ENCODE data around the gene CDKAL1.
"Not testable (repeated sequence)": the region's sequence is repeated elsewhere in the genome, so short reads cannot be mapped to it uniquely, and the experiment has no call there.

The CDKAL1 gene

DNA sequence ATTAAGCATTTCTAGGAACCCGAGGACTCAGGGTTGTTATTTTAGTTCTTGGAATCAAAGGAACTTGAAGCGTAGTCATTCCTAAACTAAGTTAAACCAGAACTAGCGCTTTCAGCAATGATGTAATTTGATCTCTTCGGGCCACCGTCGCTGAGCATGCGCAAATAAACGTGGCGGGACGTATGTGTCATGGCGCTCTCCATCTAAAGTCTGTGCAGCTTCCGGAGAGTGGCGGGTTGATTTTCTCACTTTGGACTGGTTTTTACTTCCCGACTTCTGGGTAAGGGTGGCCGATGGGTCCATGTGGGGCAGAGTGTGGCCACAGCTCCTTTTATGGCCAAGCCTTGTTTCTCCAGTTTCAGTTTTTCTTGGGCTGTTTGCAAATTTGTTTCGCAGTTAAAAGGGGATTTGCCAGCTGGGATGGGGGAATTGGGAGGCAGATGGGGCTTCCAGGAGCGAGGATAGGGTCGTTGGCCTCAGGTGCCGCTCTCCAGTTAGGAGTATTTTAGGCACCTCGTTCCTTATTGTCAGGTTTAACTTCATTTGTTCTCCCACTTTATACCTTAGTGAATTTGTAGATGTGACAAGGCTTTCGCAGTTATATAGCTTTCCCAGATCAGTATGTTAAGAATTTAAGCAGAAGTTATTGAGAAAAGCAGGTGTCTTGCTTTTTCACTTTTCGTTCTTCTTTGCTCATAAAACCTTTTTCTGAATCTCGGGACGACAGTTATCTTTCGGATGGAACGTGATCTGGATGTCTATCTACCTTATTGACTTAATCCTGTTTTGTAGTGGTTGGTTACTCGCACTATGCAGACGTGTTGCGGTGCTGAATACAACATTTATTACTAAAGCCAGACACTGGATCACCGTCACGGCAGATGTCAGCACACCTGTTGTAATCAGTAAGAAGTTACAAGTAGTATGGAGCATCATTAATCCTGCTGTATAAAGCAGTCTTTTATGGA lies at the start of gene CDKAL1:
TSS of gene CDKAL1 (plus strand) at position 163 of the 968 bp plus-strand sequence. CDS start 11,894 bp downstream, outside the sequence.
- peak; percentile 93 for FAIRE-seq

DNA sequence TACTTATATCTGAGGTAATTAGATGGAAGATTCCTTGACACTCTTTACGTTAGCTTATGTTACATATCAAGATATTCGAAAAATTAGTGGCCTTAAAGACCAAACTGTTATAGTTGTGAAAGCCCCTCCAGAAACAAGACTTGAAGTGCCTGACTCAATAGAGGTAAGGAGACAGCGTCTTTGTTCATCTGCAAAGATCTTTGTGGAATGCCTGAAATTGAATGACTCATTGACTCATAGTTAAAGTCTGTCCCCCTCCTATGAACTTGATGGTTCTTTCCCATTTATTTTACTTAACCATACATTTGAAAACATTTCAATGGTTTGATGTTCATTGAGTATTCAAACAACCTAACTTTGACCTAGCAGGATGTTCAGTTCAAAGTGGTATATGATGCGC lies 47.6 kb upstream of the CDKAL1 start:
- no peak for FAIRE-seq

DNA sequence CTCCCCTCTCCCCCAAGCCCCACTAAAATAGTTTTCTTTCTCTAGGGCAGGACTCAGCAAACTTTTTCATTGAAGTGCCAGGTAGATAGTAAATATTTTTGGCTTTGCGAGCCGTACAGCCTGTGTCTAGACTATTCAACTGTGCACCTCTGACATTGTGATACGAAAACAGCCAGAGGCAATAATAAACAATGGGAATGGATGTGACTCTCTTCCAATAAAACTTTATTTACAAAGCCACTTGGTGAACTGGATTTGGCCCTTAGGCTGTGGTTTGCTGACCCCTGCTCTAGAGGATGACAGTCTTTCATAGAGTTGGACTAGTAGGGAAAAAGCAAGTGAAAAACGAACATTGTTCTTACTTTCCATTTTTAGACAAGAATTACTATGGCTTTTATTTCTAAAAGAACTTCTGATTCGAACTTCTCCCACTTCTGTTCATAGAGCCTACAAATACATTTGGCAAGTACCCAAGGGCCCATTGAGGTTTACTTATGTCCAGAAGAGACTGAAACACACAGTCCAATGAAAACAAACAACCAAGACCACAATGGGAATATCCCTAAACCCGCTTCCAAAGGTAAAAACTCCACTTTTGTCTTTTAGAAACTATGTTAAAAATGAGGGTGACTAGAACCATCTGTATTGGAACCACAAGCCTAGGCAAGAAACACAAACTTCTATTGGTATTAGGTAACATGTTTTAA lies 46.4 kb upstream of the CDKAL1 start:
- FAIRE-seq = no peak

DNA sequence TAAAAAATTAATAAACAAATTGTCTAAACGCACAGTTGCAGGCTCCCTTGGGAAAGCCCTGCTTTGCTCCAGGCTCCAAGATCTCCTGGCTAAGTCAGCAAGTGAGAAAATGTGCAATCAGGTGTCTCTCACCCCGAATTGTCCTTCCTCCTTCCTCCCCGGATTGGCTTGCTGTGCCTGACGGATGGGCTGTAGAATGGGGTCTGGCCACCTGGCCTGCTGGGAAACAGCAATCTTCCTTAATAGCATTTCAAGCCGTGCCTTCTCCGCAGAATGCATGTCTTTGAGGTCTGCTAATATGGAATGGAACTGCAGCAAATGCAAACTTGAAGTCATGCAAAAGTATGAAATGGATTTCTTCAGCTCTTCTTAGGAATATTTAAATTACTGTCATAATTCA lies 43.7 kb upstream of the CDKAL1 start:
- no peak for FAIRE-seq

DNA sequence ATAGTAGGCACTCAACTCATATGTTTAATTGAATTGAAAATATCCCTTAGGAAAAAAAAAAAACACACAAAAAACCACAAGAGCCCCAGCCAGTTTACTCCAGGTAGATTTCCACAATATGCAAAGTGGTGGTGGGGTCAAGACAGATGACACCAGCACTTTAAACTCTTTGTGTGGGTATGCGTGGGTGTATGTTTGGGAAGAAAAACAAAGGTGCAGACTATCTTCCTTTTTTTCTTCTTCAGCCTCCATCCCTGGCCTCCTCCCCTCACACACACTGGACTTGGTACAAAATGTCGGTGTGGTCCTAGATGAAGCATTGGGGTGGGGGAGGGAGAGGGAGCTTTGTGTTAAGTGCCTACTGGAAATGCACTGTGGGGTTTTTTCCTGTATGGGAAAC lies 42.2 kb upstream of the CDKAL1 start:
- no peak for FAIRE-seq

DNA sequence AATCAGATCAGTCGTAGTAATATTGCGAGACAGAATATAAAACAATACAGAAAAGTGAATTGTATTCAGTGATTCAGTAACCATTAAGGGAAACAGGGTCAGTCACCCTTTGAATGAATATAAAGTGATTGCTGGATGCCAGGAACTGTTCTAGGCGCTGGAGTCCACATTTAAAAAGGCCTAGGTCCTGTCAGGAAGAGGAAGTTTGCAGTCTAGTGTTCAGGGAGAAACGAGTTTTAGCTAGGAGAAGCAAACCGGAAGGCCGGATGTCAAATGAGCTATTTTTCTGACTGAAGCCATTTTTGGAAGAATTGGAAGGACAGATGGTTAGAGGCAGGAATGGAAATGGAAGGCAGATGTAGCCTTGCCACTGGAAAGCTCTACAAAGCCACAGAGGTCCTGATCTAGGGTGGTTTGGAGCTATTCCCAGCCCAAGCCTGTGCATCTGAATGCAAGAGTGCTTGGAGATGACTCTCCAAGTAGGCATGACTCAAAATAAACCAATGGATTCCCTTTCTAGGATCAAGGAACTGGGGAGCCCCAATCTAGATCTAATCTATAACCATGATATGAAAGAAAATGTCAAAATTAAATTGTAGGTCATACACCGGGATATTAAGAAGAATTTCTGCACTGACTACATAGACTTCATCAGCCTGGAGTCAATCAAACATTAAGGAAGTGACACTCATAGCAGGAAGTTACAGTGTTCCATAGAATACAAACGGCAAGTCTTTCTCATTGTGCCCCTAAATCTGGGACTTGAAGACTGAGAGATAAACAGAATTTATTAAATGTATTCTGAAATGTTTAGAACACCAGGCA lies 36.8 kb upstream of the CDKAL1 start:
- no peak for FAIRE-seq

DNA sequence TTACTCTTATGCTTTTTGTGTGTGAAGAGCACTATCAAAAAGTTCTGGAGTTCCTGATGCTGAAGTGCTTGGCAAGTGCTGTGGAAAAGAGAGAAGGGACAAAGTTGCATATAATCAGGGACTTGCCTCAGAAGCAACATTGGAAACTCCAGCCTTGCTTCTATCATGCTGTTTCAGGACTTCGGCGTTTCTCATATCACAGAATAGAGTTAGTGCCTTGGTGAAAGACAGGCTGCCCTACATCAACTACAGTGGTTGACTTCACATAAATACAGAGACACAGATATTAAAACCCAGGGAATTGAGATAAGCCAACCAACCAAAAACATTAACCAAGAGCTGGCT lies 36.2 kb upstream of the CDKAL1 start:
- FAIRE-seq = no peak

DNA sequence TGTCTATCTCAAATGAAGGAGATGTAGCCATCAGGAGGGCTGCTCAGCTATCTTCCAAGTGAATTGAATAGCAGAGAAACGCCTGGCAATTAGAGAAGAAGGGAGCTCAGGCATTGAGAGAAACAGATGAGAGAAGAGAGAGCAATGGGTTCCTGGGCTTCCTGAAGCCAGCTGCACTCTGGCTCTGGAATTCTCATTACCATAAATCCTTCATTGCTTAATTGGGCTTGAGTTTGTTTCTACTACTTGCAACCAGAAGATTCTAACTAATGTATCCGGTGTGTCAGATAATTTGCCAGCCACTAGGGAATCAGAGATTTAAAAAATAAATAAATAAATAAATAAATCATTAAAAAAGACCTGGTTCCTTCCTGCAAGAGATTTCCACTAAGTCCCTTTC lies 25.0 kb upstream of the CDKAL1 start:
- FAIRE-seq = no peak

DNA sequence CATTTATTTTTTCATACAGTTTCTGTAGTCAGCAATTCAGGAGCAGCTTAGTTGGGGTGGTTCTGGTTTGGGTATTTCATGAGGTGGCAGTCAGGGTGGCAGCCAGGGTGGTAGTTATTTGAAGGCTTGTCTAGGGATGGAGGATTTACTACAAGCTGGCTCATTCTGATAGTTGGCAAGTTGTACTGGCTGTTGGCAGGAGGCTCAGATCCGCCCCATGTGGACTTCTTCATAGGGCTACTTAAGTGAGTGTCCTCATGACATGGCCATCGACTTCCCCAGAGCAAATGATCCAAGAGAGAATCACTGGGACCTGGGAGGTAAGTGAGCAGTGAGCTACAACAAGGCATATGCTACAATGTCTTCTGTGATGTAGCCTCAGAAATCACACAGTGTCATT lies 22.4 kb upstream of the CDKAL1 start:
- no peak for FAIRE-seq

DNA sequence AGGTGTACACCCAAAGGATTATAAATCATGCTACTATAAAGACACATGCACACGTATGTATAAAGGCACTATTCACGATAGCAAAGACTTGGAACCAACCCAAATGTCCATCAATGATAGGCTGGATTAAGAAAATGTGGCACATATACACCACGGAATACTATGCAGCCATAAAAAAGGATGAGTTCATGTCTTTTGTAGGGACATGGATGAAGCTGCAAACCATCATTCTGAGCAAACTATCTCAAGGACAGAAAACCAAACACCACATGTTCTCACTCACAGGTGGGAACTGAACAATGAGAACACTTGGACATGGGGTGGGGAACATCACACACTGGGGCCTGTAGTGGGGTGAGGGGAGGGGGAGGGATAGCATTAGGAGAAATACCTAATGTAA lies 9.0 kb upstream of the CDKAL1 start:
- FAIRE-seq = not testable (repeated sequence)

DNA sequence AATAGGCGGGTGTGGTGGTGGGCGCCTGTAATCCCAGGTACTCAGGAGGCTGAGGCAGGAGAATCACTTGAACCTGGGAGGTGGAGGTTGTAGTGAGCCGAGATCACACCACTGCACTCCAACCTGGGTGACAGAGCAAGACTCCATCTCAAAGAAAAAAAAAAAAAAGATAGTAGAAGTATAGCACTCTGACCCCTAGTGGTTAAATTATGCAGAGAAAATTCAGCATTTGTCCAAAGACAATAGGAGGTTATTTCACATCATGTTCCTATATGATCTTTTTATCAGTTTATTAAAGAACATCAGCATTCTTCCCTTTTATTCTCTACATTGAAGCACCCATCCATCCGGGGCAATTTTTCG lies 5.2 kb upstream of the CDKAL1 start:
- FAIRE-seq = peak; percentile 42

DNA sequence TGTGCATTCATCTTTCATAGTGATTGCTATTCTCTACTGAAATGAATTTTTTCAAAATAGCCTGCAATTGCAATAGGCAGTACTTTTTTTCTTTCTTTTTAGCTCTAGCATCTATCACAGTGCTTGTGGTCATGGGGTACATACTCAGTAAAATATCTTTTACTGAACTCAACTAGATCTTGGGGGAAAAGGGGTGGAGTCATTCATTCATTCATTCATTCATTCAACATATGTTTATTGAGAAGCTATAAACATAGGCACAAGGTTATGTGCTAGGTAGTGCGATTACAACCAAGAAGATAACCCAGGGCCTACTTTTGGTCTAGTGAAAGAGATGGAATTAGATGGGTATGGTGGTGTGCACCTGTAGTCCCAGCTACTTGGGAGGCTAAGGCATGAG lies 1.4 kb upstream of the CDKAL1 start:
- FAIRE-seq = no peak

DNA sequence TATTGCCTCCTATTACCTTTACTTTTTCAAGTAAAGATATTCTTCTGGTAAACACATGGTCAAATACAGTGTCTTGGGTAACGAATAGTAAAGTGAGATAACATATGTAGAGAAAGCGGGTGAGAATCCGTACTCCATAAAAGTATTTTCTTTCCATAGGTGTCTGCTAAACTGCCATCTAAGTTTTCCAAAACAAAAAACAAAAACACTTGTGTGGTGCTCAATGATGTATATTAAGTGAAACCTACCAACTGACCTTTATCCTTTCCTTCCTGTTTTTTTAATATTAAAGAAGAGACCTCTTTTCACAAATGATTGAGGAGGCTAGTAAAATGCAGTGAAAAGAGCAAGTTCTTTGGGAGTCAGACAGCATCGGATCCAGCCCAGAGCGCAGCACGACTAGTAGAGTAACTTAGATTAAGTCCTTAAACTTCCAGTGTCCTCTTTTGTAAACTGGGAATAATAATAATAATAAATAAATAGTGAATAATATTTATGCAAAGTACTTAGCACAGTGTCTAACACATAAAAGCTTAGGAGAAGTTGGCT lies 437 bp upstream of the CDKAL1 start:
- no peak for FAIRE-seq

DNA sequence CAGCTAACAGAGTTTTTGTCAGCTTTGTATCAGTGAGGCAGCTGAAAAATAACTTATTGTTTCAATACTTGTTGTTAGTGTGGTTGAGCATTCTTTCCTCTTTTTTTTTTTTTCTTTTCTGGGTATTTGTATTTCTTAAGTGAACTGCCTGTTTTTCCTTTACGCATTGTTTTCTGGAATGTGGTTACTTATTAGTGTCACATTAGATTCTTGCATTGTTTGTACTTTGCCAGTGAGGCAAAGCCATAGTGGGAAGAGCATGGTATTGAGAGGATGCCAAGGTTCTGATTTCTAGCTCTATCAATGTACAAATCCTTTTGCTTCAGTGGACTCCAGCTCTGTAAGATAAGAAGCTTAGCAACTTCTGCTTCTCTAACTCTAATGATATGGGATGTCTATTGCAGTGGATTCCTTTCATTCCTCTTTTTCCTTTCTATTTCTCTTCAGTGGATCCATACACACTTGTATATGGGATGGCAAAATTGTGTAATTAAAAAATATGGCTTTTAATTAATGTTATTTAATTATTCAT lies 3.9 kb downstream of the CDKAL1 start:
- FAIRE-seq = no peak

DNA sequence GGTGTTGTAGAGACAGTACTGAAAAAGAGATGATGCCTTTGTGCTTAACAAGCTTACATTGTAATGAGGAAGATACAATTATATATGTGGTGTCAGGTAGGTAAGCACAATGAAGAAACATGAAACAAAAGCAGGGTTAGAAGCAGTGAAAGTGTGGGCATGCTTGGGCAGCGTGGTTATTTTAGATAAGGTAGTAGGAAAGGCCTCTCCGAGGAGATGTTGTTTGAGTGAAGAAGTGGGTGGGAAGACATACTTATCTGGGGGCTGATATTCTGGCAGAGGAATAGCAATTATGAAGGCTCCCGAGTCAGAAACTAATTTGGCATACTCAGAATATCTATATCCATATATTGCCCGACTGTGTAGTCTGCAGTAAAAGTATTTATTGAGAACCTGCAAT lies 4.7 kb downstream of the CDKAL1 start:
- FAIRE-seq = no peak

DNA sequence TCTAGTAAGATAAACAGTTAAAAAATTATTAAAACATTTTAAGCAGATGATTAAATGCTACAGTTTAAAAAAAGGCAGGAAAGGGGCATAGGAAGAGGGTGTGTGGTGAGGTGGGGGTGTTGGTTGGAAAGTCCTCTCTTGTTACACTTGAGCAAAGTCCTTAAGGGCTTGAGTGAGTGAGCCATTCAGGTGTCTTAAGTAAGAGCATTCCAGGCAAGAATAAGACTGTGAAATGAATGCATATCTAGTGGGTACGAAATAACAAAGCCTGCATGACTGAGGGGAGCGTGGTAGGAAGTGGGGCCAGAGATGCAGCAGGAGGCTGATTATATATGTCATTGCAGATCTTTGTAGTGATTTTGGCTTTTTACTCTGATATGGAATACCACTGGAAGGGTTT lies 5.1 kb downstream of the CDKAL1 start:
- FAIRE-seq = no peak

DNA sequence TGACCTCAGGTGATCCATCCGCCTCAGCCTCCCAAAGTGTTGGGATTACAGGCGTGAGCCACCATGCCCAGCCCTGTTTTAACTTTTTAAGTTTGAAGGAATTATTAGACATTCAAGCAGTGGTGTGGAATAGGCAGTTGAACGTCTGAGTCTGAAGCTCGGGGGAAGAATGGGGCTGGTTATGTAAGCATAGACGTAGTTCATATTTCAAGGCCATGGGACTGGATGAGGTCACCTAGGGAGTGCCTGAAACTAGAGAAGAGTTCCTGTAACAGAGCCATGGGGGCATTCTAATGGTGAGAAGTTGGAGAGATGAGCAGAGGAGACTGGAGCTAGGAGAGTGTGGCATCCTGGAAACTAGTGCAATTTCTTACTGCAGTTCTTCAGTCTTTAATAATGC lies 6.4 kb downstream of the CDKAL1 start:
- no peak for FAIRE-seq

DNA sequence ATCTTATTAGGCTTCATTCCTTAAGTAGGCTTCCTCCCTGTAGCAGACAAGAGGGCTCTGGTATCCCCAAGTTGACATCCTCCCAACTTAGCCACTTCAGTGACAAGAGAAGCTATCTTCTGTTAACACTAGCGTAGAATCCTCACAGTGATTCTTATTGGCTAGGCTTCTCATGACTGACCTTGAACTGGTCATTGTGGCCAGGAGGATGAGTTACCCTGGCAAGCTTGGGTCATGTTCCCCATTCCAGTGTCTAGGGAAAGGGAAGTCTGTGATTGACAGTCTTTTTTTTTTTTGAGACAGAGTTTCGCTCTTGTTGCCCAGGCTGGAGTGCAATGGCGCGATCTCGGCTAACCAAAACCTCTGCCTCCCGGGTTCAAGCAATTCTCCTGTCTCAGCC lies 7.1 kb downstream of the CDKAL1 start:
- FAIRE-seq = no peak

DNA sequence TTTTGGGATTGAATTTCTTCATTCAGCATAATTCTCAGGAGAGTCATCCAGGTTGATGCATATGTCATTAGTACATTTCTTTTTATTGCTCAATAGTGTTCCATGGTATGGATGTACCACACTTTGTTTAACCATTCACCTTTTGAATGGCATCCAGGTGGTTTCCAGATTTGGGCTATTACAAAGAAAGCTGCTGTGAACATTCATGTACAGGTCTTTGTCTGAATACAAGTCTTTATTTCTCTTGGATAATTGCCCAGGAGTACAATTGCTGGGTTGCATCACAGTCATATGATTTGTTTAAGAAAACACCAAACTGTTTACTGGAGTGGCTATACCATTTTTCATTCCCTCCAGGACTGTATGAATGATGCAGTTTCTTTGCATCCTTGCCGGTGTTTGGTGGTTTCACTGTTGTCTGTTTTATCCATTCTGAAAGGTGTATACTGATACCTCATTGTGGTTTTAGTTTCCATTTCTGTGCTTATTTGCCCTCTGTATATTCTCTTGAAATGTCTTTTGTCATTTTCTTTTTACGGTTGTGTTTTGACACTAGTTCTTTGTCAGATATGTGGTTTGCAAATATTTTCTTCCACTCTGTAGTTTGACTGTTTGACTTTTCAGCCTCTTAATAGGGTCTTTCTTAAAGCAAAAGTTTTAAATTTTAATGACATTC lies 8.8 kb downstream of the CDKAL1 start:
- no peak for FAIRE-seq

DNA sequence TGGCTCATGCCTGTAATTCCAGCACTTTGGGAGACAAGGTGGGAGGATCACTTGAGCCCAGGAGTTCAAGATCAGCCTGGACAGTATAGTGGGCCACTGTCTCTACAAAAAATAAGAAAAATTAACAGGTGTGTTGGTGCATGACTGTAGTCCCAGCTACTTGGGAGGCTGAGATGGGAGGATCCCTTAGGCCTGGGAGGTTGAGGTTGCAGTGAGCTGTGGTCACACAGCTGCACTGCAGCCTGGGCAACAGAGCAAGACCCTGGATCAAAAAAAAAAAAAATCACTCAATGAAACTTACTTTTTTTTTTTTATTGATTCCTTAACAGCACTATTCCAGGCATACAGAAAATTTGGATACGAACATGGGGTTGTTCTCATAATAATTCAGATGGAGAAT lies 14.0 kb downstream of the CDKAL1 start:
- no peak for FAIRE-seq

DNA sequence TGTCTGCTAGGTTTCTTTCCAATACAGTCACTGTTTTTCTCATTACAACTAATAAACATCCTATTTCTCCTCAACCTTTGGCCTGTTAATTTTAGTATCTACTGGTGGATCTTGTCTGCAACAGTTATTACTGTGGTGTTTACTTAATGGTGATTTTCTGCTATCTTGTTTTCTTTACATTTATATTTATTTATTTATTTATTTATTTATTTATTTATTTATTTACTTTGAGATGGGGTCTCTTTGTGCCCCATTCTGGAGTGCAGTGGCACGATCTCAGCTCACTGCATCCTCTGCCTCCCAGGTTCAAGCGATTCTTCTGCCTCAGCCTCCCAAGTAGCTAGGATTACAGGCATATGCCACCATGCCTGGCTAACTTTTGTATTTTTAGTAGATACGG lies 15.1 kb downstream of the CDKAL1 start:
- FAIRE-seq = not testable (repeated sequence)

DNA sequence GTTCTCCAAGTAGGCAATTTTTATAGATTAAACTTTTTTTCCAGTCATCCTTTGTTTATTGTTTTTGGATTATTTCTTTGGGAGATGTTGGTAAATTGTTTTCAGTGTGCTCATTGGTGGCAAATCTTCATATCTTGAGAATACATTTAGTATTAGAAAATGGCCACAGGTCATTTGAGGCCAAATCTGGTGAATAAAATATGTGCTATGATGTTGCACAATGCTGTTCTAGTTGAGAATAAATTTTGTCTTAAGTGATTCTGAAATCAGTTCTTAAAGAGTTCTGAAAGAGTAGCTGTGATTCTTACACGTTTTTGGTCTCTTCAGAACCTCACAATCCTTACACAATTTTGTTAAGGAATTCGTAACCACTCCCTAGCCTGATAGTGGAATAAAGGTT lies 20.1 kb downstream of the CDKAL1 start:
- no peak for FAIRE-seq
